IPS DF 19.7 (cell line): ENCODE data around the gene CYP2S1.
"Not testable (repeated sequence)": the region's sequence is repeated elsewhere in the genome, so short reads cannot be mapped to it uniquely, and the experiment has no call there.

Experiments
- DNase-seq: peaks from one replicate; pipeline ENCODE4 v3.0.0-alpha.2; 2013; ENCODE audit warnings: low read depth, low spot score

The CYP2S1 gene

GRCh38 chr19:41192574-41193429 lies at the start of gene CYP2S1:
Gene CYP2S1, plus strand, starts transcription at chr19:41193219. Its CDS starts 46 bp downstream, at chr19:41193265.
- no peak for DNase-seq

- DNase-seq, result peak; percentile 75
These were observed 48.6 kb upstream of the CYP2S1 start for GRCh38 chr19:41144403-41144802.

- no peak for DNase-seq
These were observed 43.2 kb upstream of the CYP2S1 start for GRCh38 chr19:41149831-41150230.

GRCh38 chr19:41150986-41151385 lies 42.0 kb upstream of the CYP2S1 start:
- not testable (repeated sequence) for DNase-seq

GRCh38 chr19:41154060-41154459 lies 39.0 kb upstream of the CYP2S1 start:
- no peak for DNase-seq

- no peak for DNase-seq
These were observed 36.8 kb upstream of the CYP2S1 start for GRCh38 chr19:41156207-41156606.

- DNase-seq, result no peak
These were observed 33.1 kb upstream of the CYP2S1 start for GRCh38 chr19:41159881-41160280.

GRCh38 chr19:41161903-41162302 lies 31.1 kb upstream of the CYP2S1 start:
- no peak for DNase-seq

GRCh38 chr19:41166944-41167804 lies 25.8 kb upstream of the CYP2S1 start:
- DNase-seq, result no peak

- DNase-seq, result no peak
These were observed 20.5 kb upstream of the CYP2S1 start for GRCh38 chr19:41172297-41173164.

GRCh38 chr19:41174297-41174928 lies 18.6 kb upstream of the CYP2S1 start:
- DNase-seq, result no peak

- DNase-seq, result peak; percentile 90
These were observed 16.9 kb upstream of the CYP2S1 start for GRCh38 chr19:41175801-41176777.

- DNase-seq, result not testable (repeated sequence)
These were observed 12.8 kb upstream of the CYP2S1 start for GRCh38 chr19:41180173-41180572.

- no peak for DNase-seq
These were observed 5.8 kb upstream of the CYP2S1 start for GRCh38 chr19:41186971-41187883.

- no peak for DNase-seq
These were observed 5.1 kb upstream of the CYP2S1 start for GRCh38 chr19:41187884-41188279.

GRCh38 chr19:41189425-41190065 lies 3.5 kb upstream of the CYP2S1 start:
- DNase-seq, result peak; percentile 95

- DNase-seq, result no peak
These were observed 574 bp downstream of the CYP2S1 start for GRCh38 chr19:41193430-41194156.

GRCh38 chr19:41194157-41194552 lies 1.1 kb downstream of the CYP2S1 start:
- DNase-seq, result no peak
